Glutamatergic neuron (in vitro differentiated cells): ENCODE data around the gene TDRD9. TPM values are rescaled to one million over a fixed set of nuclear protein-coding genes. Genes with fewer than 3 reads are reported as not detected.

Source experiments
- DNase-seq: peaks from one replicate; pipeline ENCODE4 v3.0.0; 2022
- H3K27ac Mint-ChIP-seq: one replicate; pipeline ENCODE4 v1.8.0; 2020; ENCODE audit warnings: mild to moderate bottlenecking, mixed read lengths, inconsistent platforms; ENCODE audit not compliant: unreplicated experiment
- H3K27me3 Mint-ChIP-seq: one replicate; pipeline ENCODE4 v1.8.0; 2020; ENCODE audit warnings: mild to moderate bottlenecking, moderate library complexity, mixed read lengths, inconsistent platforms; ENCODE audit not compliant: unreplicated experiment
- H3K36me3 Mint-ChIP-seq: one replicate; pipeline ENCODE4 v1.8.0; 2020; ENCODE audit warnings: mild to moderate bottlenecking, mixed read lengths, inconsistent platforms; ENCODE audit not compliant: unreplicated experiment
- H3K4me1 Mint-ChIP-seq: one replicate; pipeline ENCODE4 v1.8.0; 2020; ENCODE audit warnings: mild to moderate bottlenecking, low read depth, mixed read lengths, inconsistent platforms; ENCODE audit not compliant: unreplicated experiment
- H3K4me3 Mint-ChIP-seq: one replicate; pipeline ENCODE4 v1.8.0; 2020; ENCODE audit warnings: mild to moderate bottlenecking, mixed read lengths, inconsistent platforms; ENCODE audit not compliant: unreplicated experiment
- H3K9me3 Mint-ChIP-seq: one replicate; pipeline ENCODE4 v1.8.0; 2020; ENCODE audit warnings: mild to moderate bottlenecking, moderate library complexity, mixed read lengths, inconsistent platforms; ENCODE audit not compliant: unreplicated experiment
- CTCF ChIP-seq: fragments of 200-600 bp; sonication (generic); IDR thresholded peaks from one replicate; pipeline ENCODE4 v1.5.0; 2021; ENCODE audit not compliant: partially characterized antibody, unreplicated experiment
- long read RNA-seq: library from polyadenylated mRNA; unstranded; transcript quantifications from one replicate; pipeline ENCODE4 v2.0.0, GENCODE V29; 2020; ENCODE audit not compliant: unreplicated experiment
- total RNA-seq: library from RNA; stranded (reverse); fragmentation: NEBNext Ultra II Directional; extraction: Animal tissue kit (Norgen Biotek cat#: 25700); gene quantifications from one replicate; pipeline ENCODE4 v1.2.1, GENCODE V29; 2021; ENCODE audit not compliant: unreplicated experiment

The TDRD9 gene, protein sequence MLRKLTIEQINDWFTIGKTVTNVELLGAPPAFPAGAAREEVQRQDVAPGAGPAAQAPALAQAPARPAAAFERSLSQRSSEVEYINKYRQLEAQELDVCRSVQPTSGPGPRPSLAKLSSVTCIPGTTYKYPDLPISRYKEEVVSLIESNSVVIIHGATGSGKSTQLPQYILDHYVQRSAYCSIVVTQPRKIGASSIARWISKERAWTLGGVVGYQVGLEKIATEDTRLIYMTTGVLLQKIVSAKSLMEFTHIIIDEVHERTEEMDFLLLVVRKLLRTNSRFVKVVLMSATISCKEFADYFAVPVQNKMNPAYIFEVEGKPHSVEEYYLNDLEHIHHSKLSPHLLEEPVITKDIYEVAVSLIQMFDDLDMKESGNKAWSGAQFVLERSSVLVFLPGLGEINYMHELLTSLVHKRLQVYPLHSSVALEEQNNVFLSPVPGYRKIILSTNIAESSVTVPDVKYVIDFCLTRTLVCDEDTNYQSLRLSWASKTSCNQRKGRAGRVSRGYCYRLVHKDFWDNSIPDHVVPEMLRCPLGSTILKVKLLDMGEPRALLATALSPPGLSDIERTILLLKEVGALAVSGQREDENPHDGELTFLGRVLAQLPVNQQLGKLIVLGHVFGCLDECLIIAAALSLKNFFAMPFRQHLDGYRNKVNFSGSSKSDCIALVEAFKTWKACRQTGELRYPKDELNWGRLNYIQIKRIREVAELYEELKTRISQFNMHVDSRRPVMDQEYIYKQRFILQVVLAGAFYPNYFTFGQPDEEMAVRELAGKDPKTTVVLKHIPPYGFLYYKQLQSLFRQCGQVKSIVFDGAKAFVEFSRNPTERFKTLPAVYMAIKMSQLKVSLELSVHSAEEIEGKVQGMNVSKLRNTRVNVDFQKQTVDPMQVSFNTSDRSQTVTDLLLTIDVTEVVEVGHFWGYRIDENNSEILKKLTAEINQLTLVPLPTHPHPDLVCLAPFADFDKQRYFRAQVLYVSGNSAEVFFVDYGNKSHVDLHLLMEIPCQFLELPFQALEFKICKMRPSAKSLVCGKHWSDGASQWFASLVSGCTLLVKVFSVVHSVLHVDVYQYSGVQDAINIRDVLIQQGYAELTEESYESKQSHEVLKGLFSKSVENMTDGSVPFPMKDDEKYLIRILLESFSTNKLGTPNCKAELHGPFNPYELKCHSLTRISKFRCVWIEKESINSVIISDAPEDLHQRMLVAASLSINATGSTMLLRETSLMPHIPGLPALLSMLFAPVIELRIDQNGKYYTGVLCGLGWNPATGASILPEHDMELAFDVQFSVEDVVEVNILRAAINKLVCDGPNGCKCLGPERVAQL (N-terminal part only)
- total RNA-seq: not detected
- long read RNA-seq: 0 reads

- H3K27me3 Mint-ChIP-seq: no peaks in the 10 kb centered on the region
- H3K9me3 Mint-ChIP-seq: peaks cover 3% of the 10 kb centered on the region
- DNase-seq: no peak
- H3K27ac Mint-ChIP-seq: no peak within 1 kb of the TSS
- no peaks in the 10 kb centered on the region for H3K36me3 Mint-ChIP-seq
- TF ChIP-seq CTCF: no peak
- H3K4me3 Mint-ChIP-seq: no peak within 1 kb of the TSS
- H3K4me1 Mint-ChIP-seq: no peaks in the 10 kb centered on the region
These were observed at the start of gene TDRD9 for GRCh38 chr14:103928011-103928890. TSS of gene TDRD9 (plus strand) at chr14:103928456. CDS start at chr14:103928510, 54 bp downstream.

- no peaks in the 10 kb centered on the region for H3K36me3 Mint-ChIP-seq
- TF ChIP-seq CTCF: no peak
- H3K9me3 Mint-ChIP-seq: peaks cover 6% of the 10 kb centered on the region
- H3K27me3 Mint-ChIP-seq: peaks cover 1% of the 10 kb centered on the region
- H3K27ac Mint-ChIP-seq: no peak overlapping the region
- no peak overlapping the region for H3K4me3 Mint-ChIP-seq
- no peak for DNase-seq
- H3K4me1 Mint-ChIP-seq: peaks cover 9% of the 10 kb centered on the region
These were observed 49.1 kb upstream of the TDRD9 start for GRCh38 chr14:103879118-103879569.

DNA sequence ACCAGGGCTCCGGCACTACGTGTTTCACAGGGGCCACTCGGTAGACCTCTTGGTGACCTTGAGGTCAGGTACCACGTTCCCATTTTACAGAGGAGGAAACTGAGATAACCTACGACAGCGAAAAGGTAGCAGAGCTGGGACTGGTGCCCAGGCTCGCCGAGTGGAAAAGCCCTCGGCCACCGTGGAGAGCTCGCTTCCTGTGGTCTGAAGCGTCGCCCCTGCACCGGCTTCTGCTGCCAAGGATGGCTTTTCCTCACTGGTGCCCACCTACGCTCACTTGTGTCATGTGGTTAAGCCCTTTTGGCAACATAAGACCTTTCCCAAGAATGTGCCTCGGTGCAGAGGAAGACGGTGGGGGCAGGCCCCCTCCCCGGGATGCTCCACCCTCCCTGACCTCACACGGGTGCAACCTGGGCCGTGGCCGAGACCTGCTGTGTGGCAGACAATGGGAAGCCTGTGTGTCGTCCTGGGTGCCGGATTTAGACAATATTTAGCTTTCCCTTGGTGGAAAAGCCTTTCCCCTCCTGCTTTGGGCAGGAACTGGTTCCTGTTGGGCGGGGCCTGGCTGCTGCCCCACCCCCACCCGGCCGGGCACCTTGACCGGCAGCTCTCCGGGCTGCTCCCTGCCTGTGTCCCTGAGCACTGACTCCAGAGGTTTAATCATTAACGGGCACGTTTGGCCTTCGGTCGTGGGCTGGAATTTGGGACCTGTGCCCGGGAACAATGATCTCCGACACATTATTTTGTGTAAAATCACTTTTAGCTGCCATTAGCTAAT is 48.5 kb upstream of the TDRD9 start:
- H3K36me3 Mint-ChIP-seq: no peaks in the 10 kb centered on the region
- peaks cover 6% of the 10 kb centered on the region for H3K9me3 Mint-ChIP-seq
- no peak for TF ChIP-seq CTCF
- H3K27ac Mint-ChIP-seq: no peak overlapping the region
- no peak for DNase-seq
- H3K4me3 Mint-ChIP-seq: no peak overlapping the region
- H3K27me3 Mint-ChIP-seq: no peaks in the 10 kb centered on the region
- peaks cover 9% of the 10 kb centered on the region for H3K4me1 Mint-ChIP-seq
